Neuron (in vitro differentiated cells): ENCODE results near the gene CCDC85A.

Experiments
- H2AFZ ChIP-seq: one replicate; pipeline ENCODE4 v1.6.1; 2013; ENCODE audit warnings: low read depth, mild to moderate bottlenecking, inconsistent platforms, low read length, moderate library complexity
- H3K27me3 ChIP-seq: one replicate; pipeline ENCODE4 v1.6.1; 2013; ENCODE audit warnings: low read length; ENCODE audit not compliant: insufficient read depth
- H3K36me3 ChIP-seq: one replicate; pipeline ENCODE4 v1.6.1; 2013; ENCODE audit warnings: low read length; ENCODE audit not compliant: insufficient read depth
- H3K4me1 ChIP-seq: one replicate; pipeline ENCODE4 v1.6.1; 2013; ENCODE audit warnings: low read length; ENCODE audit not compliant: insufficient read depth
- H3K4me3 ChIP-seq: 2 replicates; pipeline ENCODE4 v1.5.1; 2013; ENCODE audit warnings: mild to moderate bottlenecking, low read length, moderate library complexity
- H3K9me3 ChIP-seq: one replicate; pipeline ENCODE4 v1.6.1; 2013; ENCODE audit warnings: low read length

CCDC85A gene

DNA sequence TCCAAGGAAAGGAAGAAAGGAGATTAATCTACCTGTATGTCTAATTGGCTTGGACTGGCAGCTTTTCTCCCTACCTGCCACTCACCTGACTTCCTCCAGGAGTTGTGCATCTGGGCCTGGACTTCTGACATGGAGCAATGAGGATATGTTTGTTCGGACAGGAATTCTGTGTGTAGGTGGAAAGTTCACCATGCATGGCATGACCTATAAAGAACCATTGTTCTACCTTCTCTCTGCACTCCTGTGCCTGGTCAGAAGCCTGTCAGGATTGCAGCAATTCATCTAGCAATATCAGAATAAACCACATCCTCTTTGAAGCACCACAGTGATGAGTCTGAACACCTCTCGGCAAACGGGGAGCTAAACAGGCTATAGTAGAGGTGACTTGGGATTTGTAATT lies 20.8 kb downstream of the CCDC85A start:
- Histone ChIP-seq H3K27me3 (no peaks in the 10 kb centered on the region), H3K9me3 (no peaks in the 10 kb centered on the region), H3K4me3 (no peak overlapping the region), H3K4me1 (no peaks in the 10 kb centered on the region), H2AFZ (no peak overlapping the region), H3K36me3 (no peaks in the 10 kb centered on the region)

DNA sequence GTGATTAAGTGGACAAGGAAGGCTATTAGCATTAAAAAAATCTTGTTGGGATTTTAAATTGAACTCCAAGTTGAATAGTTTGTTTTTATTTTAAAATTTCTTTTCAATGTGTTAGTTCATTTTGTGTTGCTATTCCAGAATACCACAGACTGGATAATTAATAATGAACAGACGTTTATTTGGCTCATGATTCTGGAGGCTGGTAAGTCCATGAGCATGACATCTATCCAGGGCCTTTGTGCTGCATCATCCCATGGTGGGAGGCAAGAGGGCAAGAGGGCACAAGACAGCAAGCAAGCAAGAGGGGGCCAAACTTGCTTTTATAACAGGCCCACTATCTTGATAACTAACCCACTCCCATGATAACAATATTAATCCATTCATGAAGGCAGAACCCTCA lies 22.5 kb downstream of the CCDC85A start:
- Histone ChIP-seq H3K4me3 (no peak overlapping the region), H3K36me3 (no peaks in the 10 kb centered on the region), H3K4me1 (no peaks in the 10 kb centered on the region), H2AFZ (no peak overlapping the region), H3K27me3 (no peaks in the 10 kb centered on the region), H3K9me3 (no peaks in the 10 kb centered on the region)

DNA sequence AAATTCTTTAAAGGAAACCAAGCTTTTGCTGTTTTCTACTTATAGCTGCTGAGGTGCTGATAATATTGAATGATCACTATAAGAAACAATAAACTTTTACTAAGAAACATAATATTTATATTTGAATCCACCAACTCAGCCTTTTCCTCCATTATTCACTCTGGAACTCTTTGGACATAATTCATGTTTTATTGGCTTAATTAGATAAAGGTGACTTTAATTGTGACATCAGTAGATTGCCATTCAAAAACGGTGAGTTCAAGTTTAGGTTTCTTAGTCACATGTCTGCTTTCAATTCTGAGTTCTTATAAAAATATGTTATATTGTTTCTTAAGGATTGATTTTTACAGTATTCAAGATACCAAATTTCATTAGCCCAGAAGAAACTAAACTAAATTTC lies 24.0 kb downstream of the CCDC85A start:
- Histone ChIP-seq H3K27me3 (no peaks in the 10 kb centered on the region), H3K4me1 (no peaks in the 10 kb centered on the region), H2AFZ (no peak overlapping the region), H3K9me3 (no peaks in the 10 kb centered on the region), H3K4me3 (no peak overlapping the region), H3K36me3 (no peaks in the 10 kb centered on the region)

DNA sequence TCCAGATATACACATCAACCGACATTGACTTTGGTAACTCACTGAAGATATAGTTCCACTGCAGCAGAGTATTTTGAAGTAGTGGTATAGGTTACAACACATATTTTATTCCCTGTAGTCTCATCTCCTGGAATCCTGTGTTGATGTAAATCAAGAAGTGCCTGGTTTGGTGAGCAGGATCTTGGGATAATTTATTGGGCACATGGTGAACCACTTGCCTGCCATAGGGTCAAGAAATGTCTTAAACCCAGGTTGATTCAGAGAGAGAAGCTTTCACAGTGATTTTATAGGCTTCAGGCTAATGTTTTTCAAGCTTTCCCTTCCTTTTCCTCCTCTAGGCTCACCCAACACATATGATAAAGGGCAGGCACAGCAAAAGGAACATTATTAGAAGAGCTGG lies 24.6 kb downstream of the CCDC85A start:
- Histone ChIP-seq H3K27me3 (no peaks in the 10 kb centered on the region), H3K4me3 (no peak overlapping the region), H3K9me3 (no peaks in the 10 kb centered on the region), H3K4me1 (no peaks in the 10 kb centered on the region), H2AFZ (no peak overlapping the region), H3K36me3 (no peaks in the 10 kb centered on the region)

DNA sequence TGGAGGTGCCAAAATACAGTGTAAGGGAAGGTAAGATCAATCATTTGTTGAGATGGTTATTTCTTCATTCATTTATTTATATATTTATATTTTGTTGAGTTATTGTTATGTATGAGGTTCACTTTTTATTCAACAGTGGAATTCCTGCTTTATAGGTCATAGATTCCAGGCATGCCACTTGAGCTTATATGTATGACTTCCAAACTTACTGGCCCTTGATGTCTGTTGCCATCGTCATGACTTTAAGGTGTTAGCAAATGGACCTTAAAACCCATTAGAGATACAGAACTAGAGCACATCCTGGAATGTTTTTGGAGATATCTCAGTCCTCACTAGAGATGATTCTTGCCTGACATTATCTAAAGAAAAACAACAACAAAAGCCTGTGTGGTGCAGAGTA lies 25.9 kb downstream of the CCDC85A start:
- Histone ChIP-seq H2AFZ (no peak overlapping the region), H3K9me3 (no peaks in the 10 kb centered on the region), H3K4me3 (no peak overlapping the region), H3K36me3 (no peaks in the 10 kb centered on the region), H3K27me3 (no peaks in the 10 kb centered on the region), H3K4me1 (no peaks in the 10 kb centered on the region)

DNA sequence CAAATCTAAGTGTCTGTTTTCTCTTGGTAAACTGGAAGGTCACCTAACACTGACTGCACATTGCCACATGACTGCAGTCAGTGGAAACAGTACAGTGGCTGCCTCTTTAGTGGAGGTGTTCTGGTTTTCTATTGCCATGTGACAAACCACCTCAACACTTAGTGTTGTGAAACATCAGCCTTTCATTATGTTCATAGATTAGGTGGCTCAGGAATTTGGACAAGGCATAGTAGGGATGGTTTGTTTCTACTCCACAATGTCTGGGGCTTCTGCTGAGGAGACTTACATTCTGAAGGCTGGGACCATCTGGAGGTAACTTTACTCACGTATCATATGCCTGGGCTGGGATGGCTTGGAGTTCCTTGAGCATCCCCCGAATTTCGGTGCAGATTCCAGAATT lies 26.5 kb downstream of the CCDC85A start:
- Histone ChIP-seq H3K4me3 (no peak overlapping the region), H3K9me3 (no peaks in the 10 kb centered on the region), H2AFZ (no peak overlapping the region), H3K4me1 (no peaks in the 10 kb centered on the region), H3K36me3 (no peaks in the 10 kb centered on the region), H3K27me3 (no peaks in the 10 kb centered on the region)

DNA sequence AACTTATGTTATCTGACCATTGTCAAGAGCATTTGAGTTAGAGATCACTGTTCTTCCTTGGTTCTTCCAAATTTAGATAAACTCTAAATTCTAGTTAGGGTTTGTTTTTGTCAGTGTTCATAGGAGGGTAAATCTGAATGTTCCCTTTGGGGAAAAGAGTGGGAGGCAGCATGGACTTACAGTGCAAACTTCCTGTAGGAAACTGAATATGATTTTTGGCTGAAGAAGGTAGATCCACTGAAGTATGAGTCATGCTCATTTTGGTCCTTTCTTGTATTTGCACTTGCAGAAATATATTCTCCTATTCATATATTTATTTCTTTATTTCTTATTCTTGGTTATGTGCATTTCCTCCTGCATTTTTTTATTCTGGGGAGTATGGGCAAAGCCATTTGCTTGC lies 27.3 kb downstream of the CCDC85A start:
- no peak overlapping the region for H2AFZ ChIP-seq
- no peaks in the 10 kb centered on the region for H3K4me1 ChIP-seq
- no peaks in the 10 kb centered on the region for H3K9me3 ChIP-seq
- H3K4me3 ChIP-seq: no peak overlapping the region
- no peaks in the 10 kb centered on the region for H3K36me3 ChIP-seq
- no peaks in the 10 kb centered on the region for H3K27me3 ChIP-seq

DNA sequence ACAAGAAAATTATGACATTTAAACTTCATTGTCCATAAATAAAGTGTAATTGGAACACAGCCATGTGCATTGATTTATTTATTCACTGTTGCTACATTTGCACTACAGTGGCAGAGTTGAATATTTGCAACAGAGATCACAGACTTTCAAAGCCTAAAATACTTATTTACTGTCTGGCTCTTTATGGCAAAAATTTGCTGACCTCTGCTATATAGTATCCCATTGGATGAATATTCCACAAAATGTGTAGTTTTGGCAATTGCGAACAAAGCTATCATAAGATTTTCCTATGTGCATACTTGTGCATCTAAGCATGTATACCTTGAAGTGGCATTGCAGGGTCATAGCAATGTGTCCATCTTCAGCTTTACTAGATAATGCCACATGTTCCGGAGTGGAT lies 32.1 kb downstream of the CCDC85A start:
- peaks cover 2% of the 10 kb centered on the region for H3K27me3 ChIP-seq
- H2AFZ ChIP-seq: no peak overlapping the region
- no peaks in the 10 kb centered on the region for H3K4me1 ChIP-seq
- no peaks in the 10 kb centered on the region for H3K36me3 ChIP-seq
- no peaks in the 10 kb centered on the region for H3K9me3 ChIP-seq
- H3K4me3 ChIP-seq: no peak overlapping the region

DNA sequence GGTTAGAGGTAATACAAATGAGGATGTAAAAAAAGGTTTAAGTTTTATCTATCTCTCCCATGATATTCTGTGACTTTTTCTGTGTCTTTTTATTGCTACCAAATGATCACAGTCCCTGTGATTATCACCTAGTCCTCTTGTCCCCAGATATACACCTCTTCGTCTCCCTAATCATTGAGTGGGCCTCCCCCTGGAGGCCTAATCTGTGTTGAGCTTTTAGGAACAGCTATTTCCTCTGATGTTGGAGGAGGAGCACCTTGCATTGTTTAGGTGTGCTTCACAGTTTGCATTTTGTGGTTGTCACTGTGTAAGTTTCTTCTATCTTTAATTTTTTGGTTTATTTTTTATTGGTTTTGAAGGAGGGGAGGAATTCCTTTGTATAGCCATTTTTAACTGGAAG lies 33.3 kb downstream of the CCDC85A start:
- peaks cover 2% of the 10 kb centered on the region for H3K27me3 ChIP-seq

DNA sequence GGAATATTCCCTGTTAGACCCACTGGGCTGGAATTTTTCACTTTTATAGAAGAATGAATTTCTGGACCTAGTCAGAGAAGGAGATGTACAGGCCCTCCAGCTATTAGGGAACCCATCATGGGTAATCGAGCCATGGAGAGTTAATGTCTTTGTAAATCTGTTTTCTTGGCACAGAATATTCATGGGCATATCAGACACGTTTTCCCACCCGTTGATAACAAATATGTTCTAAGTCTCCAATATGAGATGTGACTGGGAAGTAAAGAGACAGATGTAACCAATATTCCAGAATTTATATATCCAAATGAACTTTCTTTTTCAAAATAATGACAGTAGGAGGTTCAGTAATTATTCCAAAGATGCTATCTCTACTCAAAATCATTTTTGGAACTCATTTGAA lies 38.7 kb downstream of the CCDC85A start:
- no peaks in the 10 kb centered on the region for H3K4me1 ChIP-seq
- H3K4me3 ChIP-seq: no peak overlapping the region
- no peak overlapping the region for H2AFZ ChIP-seq
- no peaks in the 10 kb centered on the region for H3K36me3 ChIP-seq
- H3K27me3 ChIP-seq: peaks cover 2% of the 10 kb centered on the region
- no peaks in the 10 kb centered on the region for H3K9me3 ChIP-seq

More for the DNA sequence above, 33.3 kb downstream of the CCDC85A start:
- Histone ChIP-seq H3K36me3 (no peaks in the 10 kb centered on the region), H2AFZ (no peak overlapping the region), H3K9me3 (no peaks in the 10 kb centered on the region), H3K4me3 (no peak overlapping the region), H3K4me1 (no peaks in the 10 kb centered on the region)

DNA sequence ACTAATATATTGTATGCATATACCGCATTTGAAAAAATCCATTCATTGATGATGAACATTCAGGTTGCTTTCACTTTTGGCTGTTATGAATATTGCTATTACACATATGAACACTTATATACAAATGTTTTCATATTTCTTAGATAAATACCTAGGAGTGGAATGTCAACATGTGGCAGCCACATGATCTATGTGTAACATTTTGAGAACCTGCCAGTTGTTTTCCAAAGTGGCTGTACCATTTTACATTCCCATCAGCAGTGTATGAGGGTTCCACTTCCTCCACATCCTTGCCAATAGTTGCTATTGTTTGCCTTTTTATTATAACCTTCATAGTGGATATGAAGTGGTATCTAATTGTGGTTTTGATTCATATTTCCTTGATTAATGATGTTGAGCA lies 40.5 kb downstream of the CCDC85A start:
- no peaks in the 10 kb centered on the region for H3K4me1 ChIP-seq
- H3K27me3 ChIP-seq: peaks cover 2% of the 10 kb centered on the region
- H3K36me3 ChIP-seq: no peaks in the 10 kb centered on the region
- H3K9me3 ChIP-seq: no peaks in the 10 kb centered on the region
- no peak overlapping the region for H3K4me3 ChIP-seq
- H2AFZ ChIP-seq: no peak overlapping the region

DNA sequence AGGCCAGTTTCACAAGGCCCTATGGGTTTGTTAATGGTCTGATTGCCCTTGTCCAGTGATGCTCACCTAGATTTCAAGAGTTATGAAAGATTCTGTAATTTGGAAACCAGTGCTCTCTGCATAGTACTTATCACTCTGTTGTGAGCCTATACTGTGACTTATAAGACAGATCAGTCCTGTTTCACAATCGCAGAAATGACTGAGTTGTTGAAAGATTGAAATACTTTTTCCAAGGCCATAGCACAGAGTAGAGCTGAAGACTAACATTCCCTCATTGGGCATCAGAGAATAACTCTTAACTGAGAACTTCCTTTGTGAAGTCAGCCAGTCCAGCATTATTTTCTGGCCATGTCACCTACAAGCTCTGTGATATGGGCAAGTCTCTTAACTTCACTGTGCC lies 44.0 kb downstream of the CCDC85A start:
- H3K4me1 ChIP-seq: no peaks in the 10 kb centered on the region
- H2AFZ ChIP-seq: no peak overlapping the region
- no peaks in the 10 kb centered on the region for H3K9me3 ChIP-seq
- H3K4me3 ChIP-seq: no peak overlapping the region
- no peaks in the 10 kb centered on the region for H3K36me3 ChIP-seq
- no peaks in the 10 kb centered on the region for H3K27me3 ChIP-seq

DNA sequence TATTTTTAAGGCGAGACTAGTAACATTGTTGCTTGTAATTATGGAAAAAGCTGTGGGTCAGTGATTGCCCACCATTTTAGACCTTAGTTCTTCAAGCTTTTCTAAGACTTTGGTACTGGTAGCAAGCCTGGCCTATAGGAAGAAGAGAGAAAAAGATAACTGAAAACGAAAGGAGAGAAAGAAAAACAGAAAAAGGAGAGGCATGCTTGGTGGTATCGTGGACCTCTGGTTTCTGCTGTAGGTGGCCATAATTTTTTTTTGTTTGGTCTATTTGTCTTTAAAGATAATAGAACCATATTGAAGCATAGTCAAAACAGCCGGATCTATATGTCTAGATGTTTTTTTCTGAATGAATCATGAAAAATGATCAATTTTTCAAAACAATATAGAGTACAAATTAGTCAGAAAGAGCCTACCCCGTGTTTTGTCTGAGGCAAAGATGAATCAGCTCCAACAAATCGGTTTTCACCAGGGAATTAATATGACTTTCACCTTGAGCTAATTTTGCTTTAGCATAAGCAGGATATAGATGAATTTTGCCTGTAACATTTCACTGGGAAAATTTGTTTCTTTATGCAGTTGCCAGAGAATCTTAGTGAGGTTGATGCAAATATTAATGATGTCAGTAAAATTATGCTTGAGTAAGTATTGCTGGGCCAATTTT lies 45.7 kb downstream of the CCDC85A start:
- H3K4me3 ChIP-seq: no peak overlapping the region

DNA sequence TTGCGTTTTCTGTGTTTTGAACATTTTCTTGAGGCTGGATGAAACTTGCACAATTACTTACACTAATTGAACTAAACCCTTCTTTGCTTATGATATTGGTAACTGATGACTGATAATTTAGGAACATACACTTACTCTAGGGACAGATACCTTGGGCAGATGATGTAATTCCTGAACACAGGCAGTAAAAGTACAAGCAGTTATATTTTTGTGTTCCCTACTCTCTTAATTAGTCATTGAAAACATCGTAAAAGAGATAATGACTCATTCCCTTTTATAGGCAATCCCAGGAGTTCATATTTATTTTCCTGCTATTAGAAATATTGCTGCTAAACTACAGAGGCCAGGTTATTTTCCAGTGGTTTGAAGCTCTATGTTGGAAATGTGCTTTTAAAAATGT lies 46.4 kb downstream of the CCDC85A start:
- H2AFZ ChIP-seq: no peak overlapping the region
- H3K4me1 ChIP-seq: no peaks in the 10 kb centered on the region
- no peak overlapping the region for H3K4me3 ChIP-seq

More for the DNA sequence above, 45.7 kb downstream of the CCDC85A start:
- Histone ChIP-seq H3K4me1 (no peaks in the 10 kb centered on the region), H2AFZ (no peak overlapping the region), H3K36me3 (no peaks in the 10 kb centered on the region), H3K9me3 (no peaks in the 10 kb centered on the region), H3K27me3 (no peaks in the 10 kb centered on the region)

More for the DNA sequence above, 46.4 kb downstream of the CCDC85A start:
- Histone ChIP-seq H3K9me3 (no peaks in the 10 kb centered on the region), H3K36me3 (no peaks in the 10 kb centered on the region), H3K27me3 (no peaks in the 10 kb centered on the region)
